Suprapubic skin (tissue), 4 donors: ENCODE data around the gene KRTAP12-2. TPM values are rescaled to one million over a fixed set of nuclear protein-coding genes. Genes with fewer than 3 reads are reported as not detected.

ENCODE experiments used
- DNase-seq, 2 donors: peaks; one replicate each; pipeline ENCODE4 v3.0.0-alpha.2; 2019; ENCODE audit warnings: low spot score in 2 of 2
- H3K27ac ChIP-seq: fragments of 200-600 bp; sonication (generic); one replicate; pipeline ENCODE4 v1.5.1; 2019
- H3K27me3 ChIP-seq: fragments of 200-600 bp; sonication (generic); one replicate; pipeline ENCODE4 v1.5.1; 2019
- H3K36me3 ChIP-seq: fragments of 200-600 bp; sonication (generic); one replicate; pipeline ENCODE4 v1.5.1; 2019
- H3K4me1 ChIP-seq: fragments of 200-600 bp; sonication (generic); one replicate; pipeline ENCODE4 v1.5.1; 2019
- H3K4me3 ChIP-seq: fragments of 200-600 bp; sonication (generic); one replicate; pipeline ENCODE4 v1.5.1; 2019; ENCODE audit warnings: mild to moderate bottlenecking
- H3K9me3 ChIP-seq: fragments of 200-600 bp; sonication (generic); one replicate; pipeline ENCODE4 v1.5.1; 2019
- CTCF ChIP-seq, 2 donors: fragments of 200-600 bp in 1 of 2; fragments of 450-650 bp in 1 of 2; sonication (generic) in 1 of 2; IDR thresholded peaks; one replicate each; pipeline ENCODE4 v1.5.1; 2016 to 2019; ENCODE audit warnings: antibody characterized with exemption in 2 of 2, mild to moderate bottlenecking in 1 of 2, moderate library complexity in 1 of 2
- EP300 ChIP-seq: sonication (generic); formaldehyde crosslinking; IDR thresholded peaks from one replicate; pipeline ENCODE4 v1.6.1; 2017; ENCODE audit warnings: antibody characterized with exemption
- POLR2A ChIP-seq, 2 donors: fragments of 450-650 bp; IDR thresholded peaks; one replicate each; pipeline ENCODE4 v1.6.1; 2017; ENCODE audit warnings: antibody characterized with exemption in 2 of 2, mild to moderate bottlenecking in 2 of 2, moderate library complexity in 2 of 2
- POLR2AphosphoS5 ChIP-seq, 3 donors: sonication (generic); formaldehyde crosslinking; IDR thresholded peaks; one replicate each; pipeline ENCODE4 v1.6.1; 2017; ENCODE audit warnings: antibody characterized with exemption in 3 of 3
- WGBS: methylation state at CpG from one replicate; pipeline ENCODE4 v1.1.5; 2018; 5-methylcytosine and 5-hydroxymethylcytosine counted together
- total RNA-seq, 4 donors: library from RNA; depleted of rRNA; stranded (reverse); fragments of >200 nt; gene quantifications; one replicate each; pipeline ENCODE4 v1.1.0, GENCODE V29; 2016

KRTAP12-2 gene
- total RNA-seq, 4 donors from 2014 or later, result 5.6 to 29.3 (median 8.2) TPM; not detected in 1

GRCh38 chr21:44618909-44619308, 47.8 kb downstream of the KRTAP12-2 start:
- DNase-seq, result no peak
- no peak for TF ChIP-seq EP300
- no peak for TF ChIP-seq POLR2AphosphoS5 (IDR thresholded peaks at IDR 0.05)
- TF ChIP-seq POLR2A (IDR thresholded peaks at IDR 0.05), result no peak
- no peak for TF ChIP-seq CTCF (IDR thresholded peaks at IDR 0.05)
- H3K4me3 ChIP-seq, result no peak overlapping the region
- peaks cover 14% of the 10 kb centered on the region for H3K9me3 ChIP-seq
- H3K4me1 ChIP-seq, result no peaks in the 10 kb centered on the region
- 69% methylated on average over 3 of the region's 3 CpGs for WGBS
- H3K27me3 ChIP-seq, result peaks cover 19% of the 10 kb centered on the region
- no peaks in the 10 kb centered on the region for H3K36me3 ChIP-seq
- H3K27ac ChIP-seq, result no peak overlapping the region

- Histone ChIP-seq H3K4me1 (no peaks in the 10 kb centered on the region), H3K36me3 (no peaks in the 10 kb centered on the region), H3K27me3 (peaks cover 23% of the 10 kb centered on the region), H3K4me3 (no peak overlapping the region), H3K9me3 (peaks cover 10% of the 10 kb centered on the region), H3K27ac (no peak overlapping the region)
- WGBS, result 65% methylated on average over 4 of the region's 4 CpGs
- DNase-seq, result no peak
- TF ChIP-seq POLR2A (IDR thresholded peaks at IDR 0.05) (no peak), CTCF (IDR thresholded peaks at IDR 0.05) (no peak), POLR2AphosphoS5 (IDR thresholded peaks at IDR 0.05) (no peak), EP300 (no peak)
These were observed 48.2 kb downstream of the KRTAP12-2 start for GRCh38 chr21:44618504-44618903.

DNA sequence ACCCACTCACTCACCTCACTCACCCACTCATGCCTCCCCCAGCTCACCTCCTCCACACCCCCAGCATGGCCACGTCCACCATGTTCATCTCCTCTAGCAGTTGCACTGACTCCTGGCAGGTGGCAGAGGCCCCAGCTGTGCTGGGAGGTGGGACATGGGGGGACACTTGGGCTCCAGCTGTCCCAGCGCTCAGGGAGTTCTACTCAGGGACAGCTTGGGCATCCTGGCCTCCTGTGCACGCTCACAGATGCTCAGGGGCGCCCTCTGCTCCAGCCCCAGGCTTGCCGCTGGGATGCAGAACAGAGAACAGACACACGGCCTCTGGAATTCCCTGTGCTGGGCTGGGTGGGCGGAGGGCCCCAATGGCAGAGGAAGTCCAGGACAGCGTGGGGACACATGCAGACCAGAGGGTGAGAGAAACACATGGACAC, 49.6 kb downstream of the KRTAP12-2 start:
- no peak for DNase-seq
- no peak for TF ChIP-seq CTCF (IDR thresholded peaks at IDR 0.05)
- TF ChIP-seq POLR2AphosphoS5 (IDR thresholded peaks at IDR 0.05), result no peak
- no peak for TF ChIP-seq POLR2A (IDR thresholded peaks at IDR 0.05)
- TF ChIP-seq EP300, result no peak
- Histone ChIP-seq H3K36me3 (no peaks in the 10 kb centered on the region), H3K9me3 (peaks cover 7% of the 10 kb centered on the region), H3K4me3 (no peak overlapping the region), H3K4me1 (no peaks in the 10 kb centered on the region), H3K27me3 (peaks cover 37% of the 10 kb centered on the region), H3K27ac (no peak overlapping the region)
- 66% methylated on average over 2 of the region's 8 CpGs for WGBS

DNA sequence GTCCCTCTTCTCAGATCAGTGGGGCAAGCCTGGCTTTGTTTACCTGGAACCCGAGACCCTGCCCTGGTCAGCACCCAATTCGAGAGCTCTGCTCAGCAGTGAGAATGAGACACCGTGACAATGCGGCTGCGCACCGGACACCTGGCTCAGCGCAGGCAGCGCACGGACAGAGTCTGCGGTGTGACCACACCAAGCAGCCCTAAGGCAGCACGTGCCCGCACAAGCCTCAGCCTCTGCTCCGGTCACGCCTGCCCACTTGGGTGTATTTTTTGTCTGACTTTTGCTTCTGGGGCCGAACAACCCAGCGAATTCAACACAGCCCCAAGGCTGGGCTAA, 50.2 kb downstream of the KRTAP12-2 start:
- no peaks in the 10 kb centered on the region for H3K4me1 ChIP-seq
- H3K4me3 ChIP-seq, result no peak overlapping the region
- H3K27me3 ChIP-seq, result peaks cover 38% of the 10 kb centered on the region
- TF ChIP-seq POLR2A (IDR thresholded peaks at IDR 0.05) (no peak), POLR2AphosphoS5 (IDR thresholded peaks at IDR 0.05) (no peak), EP300 (no peak), CTCF (IDR thresholded peaks at IDR 0.05) (no peak)
- H3K27ac ChIP-seq, result no peak overlapping the region
- 67% methylated on average over 8 of the region's 16 CpGs for WGBS
- peaks cover 7% of the 10 kb centered on the region for H3K9me3 ChIP-seq
- no peak for DNase-seq
- H3K36me3 ChIP-seq, result no peaks in the 10 kb centered on the region

Other genes with a start within 250 kb of the KRTAP12-2 start
- 1 to 10 TPM; 3.9 to 6.2 (median 4.7) TPM for gene LRRC3, start 211.4 kb downstream of the KRTAP12-2 start, total RNA-seq
- gene KRTAP10-1, start 126.7 kb downstream of the KRTAP12-2 start, total RNA-seq, result 1 to 10 TPM in 2 of 4 donors, under 1 TPM in 1, not detected in 1; 0.83 to 8.5 (median 2.6) TPM
- gene KRTAP10-2, start 115.4 kb downstream of the KRTAP12-2 start, total RNA-seq, result 10 to 100 TPM in 2 of 4 donors, under 1 TPM in 1, not detected in 1; 0.76 to 11.1 (median 10.1) TPM
- 1 to 10 TPM in 3 of 4 donors, not detected in 1; 1.1 to 5.8 (median 3.3) TPM for gene KRTAP10-3, start 108.1 kb downstream of the KRTAP12-2 start, total RNA-seq
- gene KRTAP10-4, start 93.2 kb downstream of the KRTAP12-2 start, total RNA-seq, result 10 to 100 TPM in 1 of 4 donors, 1 to 10 TPM in 2, not detected in 1; 2.7 to 11.8 (median 4.9) TPM
- 10 to 100 TPM in 1 of 4 donors, 1 to 10 TPM in 1, under 1 TPM in 1, not detected in 1; 0.76 to 11.1 (median 1.7) TPM for gene KRTAP10-5, start 86.3 kb downstream of the KRTAP12-2 start, total RNA-seq
- gene KRTAP10-6, start 74.4 kb downstream of the KRTAP12-2 start, total RNA-seq, result 1 to 10 TPM in 2 of 4 donors, not detected in 2; 2.0 to 3.1 TPM
- 10 to 100 TPM in 1 of 4 donors, 1 to 10 TPM in 2, not detected in 1; 3.7 to 12.9 (median 4.2) TPM for gene KRTAP10-7, start 66.3 kb downstream of the KRTAP12-2 start, total RNA-seq
- gene KRTAP10-8, start 54.8 kb downstream of the KRTAP12-2 start, total RNA-seq, result 1 to 10 TPM in 2 of 4 donors, not detected in 2; 1.3 to 7.2 TPM
- 1 to 10 TPM in 2 of 4 donors, not detected in 2; 1.6 to 9.9 TPM for gene KRTAP10-9, start 39.8 kb downstream of the KRTAP12-2 start, total RNA-seq
- gene KRTAP10-10, start 29.6 kb downstream of the KRTAP12-2 start, total RNA-seq, result 1 to 10 TPM in 2 of 4 donors, not detected in 2; 3.3 to 8.0 TPM
- 10 to 100 TPM in 1 of 4 donors, 1 to 10 TPM in 2, not detected in 1; 1.9 to 11.7 (median 3.5) TPM for gene KRTAP10-11, start 20.5 kb downstream of the KRTAP12-2 start, total RNA-seq
- not detected for gene KRTAP12-4, start 12.3 kb downstream of the KRTAP12-2 start, total RNA-seq
- gene KRTAP12-3, start 9.0 kb downstream of the KRTAP12-2 start, total RNA-seq, result 10 to 100 TPM in 1 of 4 donors, 1 to 10 TPM in 1, not detected in 2; 3.2 to 11.5 TPM
- 10 to 100 TPM in 1 of 4 donors, 1 to 10 TPM in 1, not detected in 2; 6.0 to 32.1 TPM for gene KRTAP12-1, start 15.2 kb upstream of the KRTAP12-2 start, total RNA-seq
- 1 to 10 TPM in 2 of 4 donors, not detected in 2; 1.3 to 2.9 TPM for gene KRTAP10-12, start 30.2 kb upstream of the KRTAP12-2 start, total RNA-seq
- under 1 TPM in 3 of 4 donors, not detected in 1; 0.21 to 0.59 (median 0.32) TPM for gene TSPEAR, start 44.6 kb upstream of the KRTAP12-2 start, total RNA-seq
- 100 to 1,000 TPM in 2 of 4 donors, 10 to 100 TPM in 2; 62.5 to 126 (median 91.6) TPM for gene UBE2G2, start 134.9 kb upstream of the KRTAP12-2 start, total RNA-seq
- gene SUMO3, start 151.1 kb upstream of the KRTAP12-2 start, total RNA-seq, result 10 to 100 TPM; 30.5 to 38.3 (median 35.9) TPM
- gene PTTG1IP, start 206.8 kb upstream of the KRTAP12-2 start, total RNA-seq, result 100 to 1,000 TPM; 114 to 172 (median 143) TPM